RWPE1 (cell line): ENCODE results near the gene HOXA9.

Source experiments
- CTCF ChIA-PET: fragments of 350-600 bp; sonication (Branson Sonifier 250); formaldehyde crosslinking; extraction: SDS; loops from one replicate; lab custom pipeline; 2021; lab: Yijun Ruan, JAX
- POLR2A ChIA-PET: fragments of 400-600 bp; formaldehyde crosslinking; extraction: SDS; loops from one replicate; lab custom pipeline; 2020; ENCODE audit warnings: antibody characterized with exemption; ENCODE audit not compliant: low non-redundant PET; lab: Yijun Ruan, JAX
- DNase-seq: peaks from one replicate; pipeline ENCODE4 v3.0.0; 2012; ENCODE audit warnings: low spot score
- H3K27ac ChIP-seq: fragments of 450-650 bp; 2 replicates; pipeline ENCODE4 v1.5.1; 2017
- TF ChIP-seq, protein P1 (sequence below): fragments of 450-650 bp; conservative IDR thresholded peaks from 2 replicates; pipeline ENCODE4 v1.5.1; 2017; ENCODE audit warnings: low read depth, mild to moderate bottlenecking

Gene HOXA9

GRCh38 chr7:27202018-27202861 is 36.9 kb upstream of the HOXA9 start:
- H3K27ac ChIP-seq, result peak overlapping the region; percentile 90
- POLR2A ChIA-PET, result interaction anchor here (0.6 kb wide), 1 partner anchor 539 kb away, joined by 3 read pairs; no protein-coding TSS in a partner anchor

GRCh38 chr7:27201580-27202017 is 36.3 kb upstream of the HOXA9 start:
- CTCF ChIA-PET, result no interaction called here
- DNase-seq, result no peak
- POLR2A ChIA-PET, result interaction anchor here (0.6 kb wide), 1 partner anchor 539 kb away, joined by 3 read pairs; no protein-coding TSS in a partner anchor
- H3K27ac ChIP-seq, result peak overlapping the region; percentile 90
- TF ChIP-seq, protein P1, sequence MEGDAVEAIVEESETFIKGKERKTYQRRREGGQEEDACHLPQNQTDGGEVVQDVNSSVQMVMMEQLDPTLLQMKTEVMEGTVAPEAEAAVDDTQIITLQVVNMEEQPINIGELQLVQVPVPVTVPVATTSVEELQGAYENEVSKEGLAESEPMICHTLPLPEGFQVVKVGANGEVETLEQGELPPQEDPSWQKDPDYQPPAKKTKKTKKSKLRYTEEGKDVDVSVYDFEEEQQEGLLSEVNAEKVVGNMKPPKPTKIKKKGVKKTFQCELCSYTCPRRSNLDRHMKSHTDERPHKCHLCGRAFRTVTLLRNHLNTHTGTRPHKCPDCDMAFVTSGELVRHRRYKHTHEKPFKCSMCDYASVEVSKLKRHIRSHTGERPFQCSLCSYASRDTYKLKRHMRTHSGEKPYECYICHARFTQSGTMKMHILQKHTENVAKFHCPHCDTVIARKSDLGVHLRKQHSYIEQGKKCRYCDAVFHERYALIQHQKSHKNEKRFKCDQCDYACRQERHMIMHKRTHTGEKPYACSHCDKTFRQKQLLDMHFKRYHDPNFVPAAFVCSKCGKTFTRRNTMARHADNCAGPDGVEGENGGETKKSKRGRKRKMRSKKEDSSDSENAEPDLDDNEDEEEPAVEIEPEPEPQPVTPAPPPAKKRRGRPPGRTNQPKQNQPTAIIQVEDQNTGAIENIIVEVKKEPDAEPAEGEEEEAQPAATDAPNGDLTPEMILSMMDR, result no peak

More at GRCh38 chr7:27202018-27202861, 36.9 kb upstream of the HOXA9 start:
- no peak for DNase-seq
- TF ChIP-seq, protein P1, result no peak
- CTCF ChIA-PET, result interaction anchor here (1.0 kb wide), 1 partner anchor 818 kb away, joined by 3 read pairs; no protein-coding TSS in a partner anchor

- POLR2A ChIA-PET, result interaction anchor here (0.6 kb wide), 1 partner anchor 230 kb away, joined by 3 read pairs; no protein-coding TSS in a partner anchor
- CTCF ChIA-PET, result interaction anchor here (0.6 to 1.3 kb wide), 3 partner anchors 376 to 720 kb away, joined by 3 read pairs; no protein-coding TSS in a partner anchor
- TF ChIP-seq, protein P1, result no peak; the same call in 1 of the 2 replicates
- DNase-seq, result no peak
- peak overlapping the region; percentile 90 for H3K27ac ChIP-seq
Measured at GRCh38 chr7:27200761-27201579, 35.6 kb upstream of the HOXA9 start.

DNA sequence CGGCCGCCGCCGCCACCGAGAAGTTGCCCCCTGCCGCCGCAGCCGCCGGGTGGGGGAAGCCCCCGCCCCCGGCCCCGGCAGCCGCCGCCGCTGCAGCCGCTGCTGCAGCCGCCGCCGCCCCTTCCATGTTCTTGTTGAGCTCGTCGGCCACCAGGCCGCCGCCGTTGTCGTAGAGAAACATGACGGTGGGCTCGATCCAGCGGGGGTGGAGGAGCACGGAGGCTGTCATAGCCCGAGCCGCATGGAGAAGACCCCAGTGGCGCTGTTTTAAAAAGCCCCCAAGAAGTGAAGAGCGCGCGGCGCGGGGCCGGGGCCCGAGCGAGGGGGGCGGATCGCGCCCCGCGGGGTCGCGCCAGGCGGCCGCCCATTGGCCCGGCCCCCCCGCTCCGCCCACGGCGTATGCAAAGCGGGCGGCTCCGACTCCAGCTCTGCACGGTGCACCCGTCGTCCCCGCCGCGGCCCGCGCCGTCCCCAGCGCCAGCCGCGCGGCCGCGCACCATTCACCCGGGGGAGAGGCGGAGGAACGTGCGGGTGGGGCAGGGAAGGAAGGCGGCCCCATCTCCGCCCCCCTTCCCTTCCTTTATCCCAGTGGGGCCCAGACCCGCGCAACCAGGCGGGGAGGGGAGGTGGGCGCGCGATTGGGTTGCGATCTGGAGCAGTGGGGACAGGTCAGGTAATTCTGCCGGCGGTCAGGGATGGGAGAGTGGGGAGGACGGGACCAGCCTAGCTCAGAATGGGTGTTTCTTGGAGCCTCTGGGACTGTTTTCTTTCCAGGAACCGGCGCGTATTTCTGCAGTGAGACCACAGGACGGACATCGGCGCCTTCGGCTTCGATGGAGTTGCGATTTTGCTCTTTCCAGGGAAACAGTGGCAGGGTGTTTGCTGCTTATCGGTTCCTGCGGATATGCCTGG is 34.8 kb upstream of the HOXA9 start, which contains the start of gene HOXA13:
Gene HOXA13 (minus strand): TSS at position 243 of the 912 bp plus-strand sequence. CDS start 14 bp downstream, at position 229.
- DNase-seq, result no peak
- peak within 1 kb of the TSS; percentile 90 for H3K27ac ChIP-seq
- TF ChIP-seq, protein P1, result no peak
- ChIA-PET POLR2A (interaction anchor here (0.6 kb wide), 1 partner anchor 231 kb away, joined by 3 read pairs; no protein-coding TSS in a partner anchor), CTCF (interaction anchor here (0.6 to 1.6 kb wide), 6 partner anchors 376 to 896 kb away, joined by 3 to 4 read pairs (median 3); no protein-coding TSS in a partner anchor)

DNA sequence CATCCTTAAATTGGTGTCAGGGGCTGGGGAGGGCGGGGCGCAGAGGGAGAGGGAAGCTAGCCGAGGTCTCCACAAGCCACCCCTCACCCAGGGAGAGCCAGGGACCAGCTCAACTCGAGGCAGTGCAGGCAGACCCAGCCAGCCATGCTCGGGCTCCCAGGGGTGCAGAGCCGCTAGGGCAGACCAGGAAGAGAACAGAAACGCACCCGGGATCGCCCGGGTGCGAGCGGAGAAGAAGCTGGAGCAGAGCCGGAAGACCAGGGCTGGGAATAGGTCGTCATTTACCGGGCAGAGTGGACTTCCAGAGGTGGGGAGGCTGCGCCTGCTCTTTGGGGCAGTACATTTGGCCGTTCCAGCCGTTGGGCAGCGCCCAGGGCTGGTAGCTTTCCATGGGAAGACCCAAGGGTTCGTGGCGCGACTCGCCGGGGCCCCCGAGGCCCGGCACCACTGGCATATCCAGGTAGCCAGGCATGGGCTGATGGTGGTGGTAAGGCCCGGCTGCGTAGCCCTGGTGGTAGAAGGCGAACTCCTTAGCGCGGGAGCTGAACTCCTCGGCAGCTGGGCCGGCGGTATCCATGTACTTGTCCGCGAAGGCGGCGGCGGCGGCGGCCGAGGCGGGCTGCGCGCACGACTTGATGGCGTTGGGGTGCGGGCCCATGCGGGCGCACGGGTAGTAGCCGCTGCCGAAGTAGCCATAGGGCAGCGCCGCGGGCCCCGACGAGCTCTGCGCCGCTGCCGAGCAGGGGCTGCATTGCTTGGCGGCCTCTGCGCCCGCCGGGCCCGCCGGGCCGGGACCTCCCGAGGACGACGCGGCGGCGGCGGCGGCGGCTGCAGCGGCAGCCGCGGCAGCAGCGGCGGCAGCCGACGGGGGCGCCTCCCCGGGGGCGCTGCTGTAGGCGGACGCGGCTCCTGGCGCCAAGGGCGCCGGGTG is 33.8 kb upstream of the HOXA9 start:
- ChIA-PET CTCF (interaction anchor here (0.7 to 1.6 kb wide), 5 partner anchors 13 to 897 kb away, joined by 3 to 5 read pairs (median 3); no protein-coding TSS in a partner anchor), POLR2A (no interaction called here)
- TF ChIP-seq, protein P1, result no peak
- no peak for DNase-seq
- H3K27ac ChIP-seq, result peak overlapping the region; percentile 90
